Measurements from ENCODE around the gene PDCD1LG2.

DNA sequence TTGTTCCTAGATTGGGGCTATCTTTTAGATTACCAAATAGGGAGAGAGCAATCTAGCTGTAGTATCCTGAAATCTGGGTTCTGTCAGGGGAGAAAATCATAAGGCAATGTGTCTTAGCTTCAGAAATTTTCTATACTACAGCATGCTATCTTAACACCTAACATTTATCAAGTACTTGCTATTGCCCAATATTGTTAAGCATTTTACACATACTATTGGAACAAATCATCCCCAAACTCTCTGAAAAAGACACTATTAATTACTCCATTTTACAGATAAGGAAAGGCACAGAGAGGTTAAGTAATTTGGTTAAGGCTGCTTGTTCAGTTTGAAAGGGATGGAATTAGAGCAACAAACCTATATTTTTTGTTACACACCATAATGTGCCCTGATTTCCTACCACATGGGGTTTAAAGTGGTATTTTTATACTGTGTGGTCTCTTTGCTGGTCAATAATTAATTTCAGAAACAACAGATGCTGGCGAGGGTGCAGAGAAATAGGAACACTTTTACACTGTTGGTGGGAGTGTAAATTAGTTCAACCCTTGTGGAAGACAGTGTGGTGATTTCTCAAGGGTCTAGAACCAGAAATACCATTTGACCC is 61.4 kb downstream of the PDCD1LG2 start:
- TF ChIP-seq, protein P1, sequence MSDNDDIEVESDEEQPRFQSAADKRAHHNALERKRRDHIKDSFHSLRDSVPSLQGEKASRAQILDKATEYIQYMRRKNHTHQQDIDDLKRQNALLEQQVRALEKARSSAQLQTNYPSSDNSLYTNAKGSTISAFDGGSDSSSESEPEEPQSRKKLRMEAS (IDR thresholded peaks at IDR 0.05): no peak
- no peak for TF ChIP-seq CBX5 (IDR thresholded peaks at IDR 0.05; ENCODE audit: low read depth, low read length)
- no peak for TF ChIP-seq EGR1 (IDR thresholded peaks at IDR 0.05; ENCODE audit: borderline replicate concordance, low read depth, low read length)
- TF ChIP-seq POLR2AphosphoS5 (IDR thresholded peaks at IDR 0.05; ENCODE audit: low read depth, low read length): no peak
- no peak for TF ChIP-seq POLR2A (IDR thresholded peaks at IDR 0.05; ENCODE audit: control extremely low read depth in 1 of 2, low read depth in 2 of 2, low read length in 2 of 2)
- TF ChIP-seq CEBPB (IDR thresholded peaks at IDR 0.05; ENCODE audit: low read depth, low read length): no peak
- TF ChIP-seq, protein P2, sequence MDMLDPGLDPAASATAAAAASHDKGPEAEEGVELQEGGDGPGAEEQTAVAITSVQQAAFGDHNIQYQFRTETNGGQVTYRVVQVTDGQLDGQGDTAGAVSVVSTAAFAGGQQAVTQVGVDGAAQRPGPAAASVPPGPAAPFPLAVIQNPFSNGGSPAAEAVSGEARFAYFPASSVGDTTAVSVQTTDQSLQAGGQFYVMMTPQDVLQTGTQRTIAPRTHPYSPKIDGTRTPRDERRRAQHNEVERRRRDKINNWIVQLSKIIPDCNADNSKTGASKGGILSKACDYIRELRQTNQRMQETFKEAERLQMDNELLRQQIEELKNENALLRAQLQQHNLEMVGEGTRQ (IDR thresholded peaks at IDR 0.05; ENCODE audit: low read length): no peak
